Dendritic cell treated with granulocyte-macrophage colony-stimulating factor and Interleukin-4, amounts not matched to agents 40 ng/mL and 50 ng/mL, for 4 days (primary cell): Measurements from ENCODE around the gene RFNG.
A peak's percentile ranks its signal among the peaks of the same experiment; 100 is the strongest.

ENCODE experiments used
- H3K27ac Mint-ChIP-seq: one replicate; pipeline ENCODE4 v1.8.0; 2022; ENCODE audit warnings: mild to moderate bottlenecking, mixed read lengths
- H3K27me3 Mint-ChIP-seq: one replicate; pipeline ENCODE4 v1.8.0; 2022; ENCODE audit warnings: mild to moderate bottlenecking, mixed read lengths
- H3K36me3 Mint-ChIP-seq: one replicate; pipeline ENCODE4 v1.8.0; 2022; ENCODE audit warnings: low read depth, mixed read lengths
- H3K4me1 Mint-ChIP-seq: one replicate; pipeline ENCODE4 v1.8.0; 2022; ENCODE audit warnings: low read depth, mixed read lengths
- H3K4me3 Mint-ChIP-seq: one replicate; pipeline ENCODE4 v1.8.0; 2022; ENCODE audit warnings: mild to moderate bottlenecking, moderate library complexity, mixed read lengths
- H3K9me3 Mint-ChIP-seq: one replicate; pipeline ENCODE4 v1.8.0; 2022; ENCODE audit warnings: mixed read lengths
- intact Hi-C: fragments of 100-400 bp; cut with micrococcal nuclease; formaldehyde crosslinking; loops from one replicate; pipeline ENCODE4 v1.15.0; 2022

RFNG gene

DNA sequence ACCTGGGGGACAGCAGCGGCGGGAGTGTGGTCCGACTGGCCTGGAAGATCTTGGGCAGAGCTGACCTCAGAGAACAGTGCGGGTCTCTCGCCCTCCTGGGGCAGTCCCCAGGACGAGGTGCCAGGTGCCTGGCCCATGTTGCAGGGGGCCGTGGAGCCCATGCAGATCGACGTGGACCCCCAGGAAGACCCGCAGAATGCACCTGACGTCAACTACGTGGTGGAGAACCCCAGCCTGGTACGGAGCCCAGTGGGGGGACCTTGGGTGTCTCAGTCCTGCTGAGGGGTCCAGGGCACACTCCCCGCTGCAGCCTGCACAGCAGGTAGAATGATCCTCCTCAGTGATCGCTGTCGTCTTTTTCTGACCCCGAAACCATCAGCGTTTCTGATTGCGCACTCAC is 1.5 kb upstream of the RFNG start:
- Mint-ChIP-seq H3K9me3 (no peaks in the 10 kb centered on the region), H3K4me1 (peaks cover 46% of the 10 kb centered on the region), H3K27ac (peak overlapping the region; percentile 79), H3K4me3 (peak overlapping the region; percentile 84), H3K36me3 (peaks cover 83% of the 10 kb centered on the region), H3K27me3 (no peaks in the 10 kb centered on the region)
- intact Hi-C loops: no loop called here

DNA sequence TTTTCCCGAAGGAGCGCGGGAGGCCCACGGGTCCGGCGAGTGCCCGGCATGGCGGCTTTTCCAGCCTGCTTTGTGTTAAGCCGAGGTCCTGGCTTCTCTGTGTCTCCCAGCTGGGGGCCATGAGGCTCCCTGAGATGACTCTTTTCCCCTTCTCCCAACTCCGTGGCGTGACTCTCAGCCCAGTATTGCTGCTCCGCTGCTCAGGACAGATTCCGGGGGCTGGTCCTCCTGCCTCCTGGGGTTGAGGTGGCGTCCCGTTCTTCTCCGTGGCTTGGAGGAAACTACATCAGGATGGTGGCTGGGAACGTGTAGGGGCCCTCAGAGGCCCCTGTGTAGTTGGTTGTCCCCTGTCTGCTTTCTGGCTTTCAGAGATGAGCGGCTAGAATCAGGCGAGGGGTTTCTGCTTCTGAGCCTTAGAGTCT is 1.0 kb upstream of the RFNG start:
- peaks cover 83% of the 10 kb centered on the region for H3K36me3 Mint-ChIP-seq
- H3K27ac Mint-ChIP-seq: peak overlapping the region; percentile 79
- no peaks in the 10 kb centered on the region for H3K9me3 Mint-ChIP-seq
- intact Hi-C loops: no loop called here
- peaks cover 46% of the 10 kb centered on the region for H3K4me1 Mint-ChIP-seq
- no peaks in the 10 kb centered on the region for H3K27me3 Mint-ChIP-seq
- peak overlapping the region; percentile 84 for H3K4me3 Mint-ChIP-seq

DNA sequence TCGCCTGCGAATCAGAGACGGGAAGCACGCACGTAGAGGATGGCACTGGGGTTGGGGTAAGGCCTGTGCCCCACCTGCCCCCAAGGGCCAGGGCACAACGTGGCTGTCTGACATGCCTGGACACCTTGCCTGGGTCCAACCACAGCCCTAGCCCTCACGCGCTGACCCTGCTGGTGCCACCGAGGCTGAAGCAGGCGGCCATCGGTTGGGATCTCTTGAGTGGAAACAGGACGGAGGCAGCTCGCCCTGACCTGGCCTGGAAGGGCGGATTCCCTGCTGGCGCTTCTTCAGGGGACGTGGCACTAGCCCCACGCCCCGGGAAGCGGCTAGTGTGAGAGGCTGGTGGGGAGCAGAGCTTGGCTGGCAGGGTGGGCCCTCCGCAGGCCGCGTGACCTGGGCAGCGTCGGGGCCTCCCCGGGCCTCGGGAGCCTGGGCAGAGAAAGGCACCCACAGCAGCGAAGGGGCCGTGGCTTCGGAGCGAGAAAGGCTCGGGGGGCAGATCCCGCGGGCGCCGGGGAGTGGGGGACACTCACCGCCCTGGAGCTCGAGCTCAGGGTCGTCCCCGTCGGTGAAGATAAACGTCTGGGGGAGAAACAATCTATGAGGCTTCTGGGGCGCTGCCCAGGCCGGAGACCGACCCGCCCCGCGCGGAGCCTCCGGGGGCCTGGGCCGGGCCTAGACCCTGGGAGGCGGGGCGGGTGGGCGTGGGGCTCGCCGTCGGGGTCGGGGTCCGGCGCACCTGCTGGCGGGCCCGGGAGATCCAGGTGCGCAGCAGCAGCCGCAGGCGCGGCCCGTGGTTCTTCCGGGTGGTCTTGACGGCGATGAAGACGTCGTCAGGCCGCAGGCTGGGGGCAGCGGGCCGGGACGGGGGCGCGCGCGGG is 610 bp downstream of the RFNG start:
- peaks cover 46% of the 10 kb centered on the region for H3K4me1 Mint-ChIP-seq
- intact Hi-C loops: loop anchor here (1.0 kb wide), 1 partner anchor 14 kb away; the partner anchor contains the start of gene DCXR
- no peaks in the 10 kb centered on the region for H3K27me3 Mint-ChIP-seq
- H3K9me3 Mint-ChIP-seq: no peaks in the 10 kb centered on the region
- peak overlapping the region; percentile 87 for H3K27ac Mint-ChIP-seq
- H3K4me3 Mint-ChIP-seq: peak overlapping the region; percentile 94
- H3K36me3 Mint-ChIP-seq: peaks cover 79% of the 10 kb centered on the region

DNA sequence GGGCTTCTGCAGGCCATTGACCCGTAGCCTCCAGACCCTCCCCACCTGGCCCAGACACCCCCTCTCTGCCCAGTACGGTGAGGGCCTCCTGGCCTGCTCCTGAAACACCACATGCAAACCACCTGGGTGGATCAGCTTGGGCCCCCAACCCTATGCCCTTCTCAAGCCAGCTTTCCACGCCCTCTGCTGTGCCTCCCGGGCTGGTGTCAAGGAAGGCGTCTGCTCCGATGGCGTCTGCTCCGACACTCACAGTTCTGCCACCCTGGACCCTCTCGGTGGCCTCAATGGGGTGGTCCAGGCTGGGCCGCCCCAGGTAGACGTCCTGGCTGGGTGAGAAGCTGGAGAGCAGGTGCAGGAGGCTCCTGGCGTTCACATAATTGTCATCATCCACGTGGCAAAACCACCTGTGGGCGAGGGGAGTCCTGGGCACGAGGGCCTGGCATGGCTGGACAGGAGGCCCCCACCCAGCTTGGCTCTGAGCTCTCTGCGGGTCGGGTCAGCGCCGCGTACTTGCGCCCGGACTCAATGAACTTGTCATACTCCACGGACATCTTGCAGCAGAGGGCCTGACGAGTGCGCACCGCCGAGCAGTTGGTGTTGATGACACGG is 1.4 kb downstream of the RFNG start:
- H3K27me3 Mint-ChIP-seq: no peaks in the 10 kb centered on the region
- peaks cover 72% of the 10 kb centered on the region for H3K36me3 Mint-ChIP-seq
- intact Hi-C loops: no loop called here
- H3K9me3 Mint-ChIP-seq: no peaks in the 10 kb centered on the region
- peak overlapping the region; percentile 94 for H3K4me3 Mint-ChIP-seq
- H3K4me1 Mint-ChIP-seq: peaks cover 46% of the 10 kb centered on the region
- H3K27ac Mint-ChIP-seq: peak overlapping the region; percentile 87

DNA sequence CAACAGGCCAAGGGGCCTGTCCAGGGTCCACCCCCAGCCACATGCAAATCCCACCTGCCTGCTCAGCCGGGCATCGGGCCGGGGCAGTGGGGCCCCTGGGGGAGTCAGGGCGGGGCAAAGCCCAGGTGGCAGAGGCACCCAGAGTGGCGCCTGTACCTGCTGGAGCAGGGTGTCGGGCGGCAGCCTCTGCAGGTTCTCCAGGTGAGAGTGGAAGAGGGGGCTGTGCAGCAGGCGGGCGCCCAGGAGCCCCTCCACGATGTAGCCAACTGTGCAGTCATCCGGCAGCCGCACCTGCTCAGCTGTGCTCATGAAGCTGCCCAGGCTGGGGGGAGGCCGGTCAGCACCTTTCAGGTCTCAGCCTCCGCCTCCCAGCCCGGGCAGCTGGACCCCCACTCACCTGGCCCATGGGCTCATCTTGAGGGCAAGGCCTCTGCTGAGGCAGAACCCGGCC is 2.1 kb downstream of the RFNG start:
- H3K27me3 Mint-ChIP-seq: no peaks in the 10 kb centered on the region
- no peak overlapping the region for H3K27ac Mint-ChIP-seq
- intact Hi-C loops: no loop called here
- H3K9me3 Mint-ChIP-seq: no peaks in the 10 kb centered on the region
- H3K36me3 Mint-ChIP-seq: peaks cover 64% of the 10 kb centered on the region
- H3K4me3 Mint-ChIP-seq: no peak overlapping the region
- peaks cover 46% of the 10 kb centered on the region for H3K4me1 Mint-ChIP-seq

DNA sequence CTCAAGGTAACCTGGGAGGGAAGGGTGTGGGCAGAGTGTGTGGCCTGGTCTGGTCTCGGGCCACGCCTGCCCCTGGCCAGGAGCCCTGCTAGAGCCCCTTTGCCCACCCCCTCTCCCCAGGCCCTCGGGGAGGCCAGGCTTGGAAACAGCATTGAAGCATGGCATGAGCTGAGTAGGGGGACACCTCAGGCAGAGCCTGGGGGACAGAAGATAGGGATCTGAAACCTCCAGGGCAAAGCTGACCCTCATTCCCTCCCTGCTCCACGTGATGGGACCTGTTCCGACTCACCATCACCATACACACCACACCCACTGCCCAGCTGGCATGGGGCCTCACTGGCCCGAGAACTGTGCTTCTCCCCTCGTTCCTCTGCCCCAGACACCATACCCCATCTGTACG is 2.5 kb downstream of the RFNG start:
- no peaks in the 10 kb centered on the region for H3K27me3 Mint-ChIP-seq
- no peak overlapping the region for H3K27ac Mint-ChIP-seq
- H3K4me1 Mint-ChIP-seq: peaks cover 43% of the 10 kb centered on the region
- peaks cover 60% of the 10 kb centered on the region for H3K36me3 Mint-ChIP-seq
- intact Hi-C loops: no loop called here
- H3K9me3 Mint-ChIP-seq: no peaks in the 10 kb centered on the region
- no peak overlapping the region for H3K4me3 Mint-ChIP-seq

DNA sequence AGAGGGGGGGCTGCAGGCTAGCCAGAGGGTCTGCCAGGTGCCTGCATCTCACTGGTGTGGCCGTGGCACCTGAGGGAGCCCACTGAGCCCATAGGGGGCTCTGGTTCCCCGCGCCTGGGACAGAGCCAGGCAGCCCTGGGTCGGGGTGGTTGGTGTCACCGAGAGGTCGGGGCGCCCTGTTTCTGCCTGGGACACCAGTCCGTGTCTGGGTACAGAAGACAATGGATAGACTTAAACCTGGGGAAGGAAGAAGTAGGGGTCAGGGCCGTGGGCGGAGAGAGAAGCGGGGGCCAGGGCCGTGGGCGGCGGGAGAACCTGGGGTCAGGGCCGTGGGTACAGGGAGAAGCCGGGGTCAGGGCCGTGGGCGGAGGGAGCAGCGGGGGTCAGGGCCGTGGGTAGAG is 3.0 kb downstream of the RFNG start:
- intact Hi-C loops: no loop called here
- Mint-ChIP-seq H3K36me3 (peaks cover 55% of the 10 kb centered on the region), H3K4me1 (peaks cover 38% of the 10 kb centered on the region), H3K4me3 (no peak overlapping the region), H3K27ac (peak overlapping the region; percentile 54), H3K9me3 (no peaks in the 10 kb centered on the region), H3K27me3 (no peaks in the 10 kb centered on the region)

DNA sequence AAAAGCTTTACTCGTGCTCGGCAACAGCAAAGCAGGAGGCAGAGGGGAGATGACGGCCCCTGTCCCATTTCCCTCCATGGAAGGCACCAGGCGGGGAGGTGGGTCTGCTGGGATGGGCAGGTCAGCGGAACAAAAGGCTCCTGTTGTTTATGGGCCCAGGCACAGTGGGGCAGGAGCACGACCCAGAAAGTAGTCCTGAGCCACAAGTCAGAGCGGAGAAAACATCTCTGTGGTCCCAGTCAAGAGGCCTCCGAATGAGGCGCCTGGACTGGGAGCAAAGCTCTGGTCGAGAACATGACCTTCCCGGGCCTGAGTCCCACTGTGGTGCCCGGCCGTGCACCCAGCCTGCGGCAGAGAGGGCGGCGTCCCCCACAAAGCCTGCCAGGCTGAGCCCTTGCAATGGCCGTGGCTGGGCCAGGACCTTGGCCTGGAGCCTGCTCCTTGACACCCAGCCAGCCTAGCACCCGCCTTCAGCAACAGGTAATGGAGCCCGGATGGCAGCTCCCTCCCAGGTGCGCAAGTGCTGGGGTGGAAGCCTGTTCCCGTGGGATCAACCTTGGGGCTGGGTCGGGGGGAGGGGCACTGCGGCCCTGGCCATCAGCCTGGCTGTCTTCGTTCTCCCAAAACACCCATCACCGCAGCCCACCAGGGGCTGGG is 3.6 kb downstream of the RFNG start:
- Mint-ChIP-seq H3K9me3 (no peaks in the 10 kb centered on the region), H3K4me1 (peaks cover 32% of the 10 kb centered on the region), H3K4me3 (no peak overlapping the region), H3K27ac (peak overlapping the region; percentile 54), H3K27me3 (no peaks in the 10 kb centered on the region), H3K36me3 (peaks cover 49% of the 10 kb centered on the region)
- intact Hi-C loops: no loop called here

DNA sequence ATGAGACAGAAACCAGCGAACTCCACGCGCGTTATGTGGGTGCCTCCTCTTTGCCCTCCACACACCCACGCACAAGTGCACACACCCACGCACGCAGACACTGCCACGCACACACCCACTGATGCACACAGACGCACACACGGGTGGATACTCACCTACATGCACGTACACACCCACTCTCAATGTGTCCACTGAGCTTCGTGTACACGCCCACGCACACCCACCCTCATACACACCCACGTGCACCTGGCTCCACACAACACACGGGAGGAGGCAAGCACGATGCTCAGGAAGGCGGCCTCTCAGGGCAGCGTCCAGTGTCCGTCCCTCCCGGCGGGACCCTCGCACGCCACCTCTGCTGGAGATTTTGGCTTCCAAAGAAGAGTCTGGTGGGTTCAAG is 4.2 kb downstream of the RFNG start:
- Mint-ChIP-seq H3K27ac (no peak overlapping the region), H3K36me3 (peaks cover 47% of the 10 kb centered on the region), H3K4me1 (peaks cover 26% of the 10 kb centered on the region), H3K27me3 (no peaks in the 10 kb centered on the region), H3K9me3 (no peaks in the 10 kb centered on the region), H3K4me3 (no peak overlapping the region)
- intact Hi-C loops: no loop called here

DNA sequence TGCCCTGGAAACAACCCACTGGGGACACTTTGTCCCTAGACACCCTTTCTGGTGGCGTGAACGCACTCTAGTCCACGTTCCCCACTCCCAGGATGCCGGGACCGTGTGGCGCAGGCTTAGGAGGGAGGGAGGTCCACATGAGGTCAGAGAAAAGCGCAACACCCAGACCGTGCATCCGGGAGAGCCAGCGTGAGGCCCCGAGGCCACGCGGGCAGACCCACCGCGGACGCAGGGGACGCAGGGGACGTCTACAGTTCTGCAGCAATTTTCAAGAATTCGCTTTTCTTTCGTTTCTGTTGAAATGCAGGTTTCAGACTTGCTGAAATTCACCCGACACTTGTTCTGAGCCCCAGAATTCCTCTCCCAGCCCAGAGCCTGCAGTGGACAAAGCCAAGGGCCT is 4.7 kb downstream of the RFNG start:
- Mint-ChIP-seq H3K27ac (no peak overlapping the region), H3K27me3 (no peaks in the 10 kb centered on the region), H3K9me3 (no peaks in the 10 kb centered on the region)

DNA sequence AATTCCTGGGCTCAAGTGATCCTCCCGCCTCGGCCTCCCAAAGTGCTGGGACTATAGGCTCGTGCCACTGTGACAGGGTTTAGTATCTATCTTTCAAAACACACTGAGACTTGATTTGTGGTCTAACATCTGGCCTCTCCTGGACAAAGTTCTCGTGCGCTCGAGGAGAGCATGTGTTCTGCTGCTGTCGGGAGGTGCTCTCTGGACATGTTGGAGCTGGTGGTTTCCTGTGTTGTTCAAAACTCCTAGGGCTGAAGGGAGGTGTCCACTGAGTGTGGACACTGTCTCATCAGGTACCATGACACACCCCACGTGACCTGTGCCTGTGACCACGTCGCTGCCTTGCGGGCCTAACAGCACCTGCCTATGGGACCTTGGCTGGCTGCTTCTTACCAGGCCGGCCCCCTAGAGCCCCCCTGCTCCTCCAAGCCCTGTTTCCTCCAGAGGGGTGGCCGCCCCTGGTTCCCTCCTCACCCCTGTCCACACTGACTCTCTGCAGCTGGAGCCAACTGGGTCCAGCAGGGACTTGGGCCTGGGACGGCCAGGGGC is 5.6 kb downstream of the RFNG start:
- no peak overlapping the region for H3K4me3 Mint-ChIP-seq
- H3K27ac Mint-ChIP-seq: no peak overlapping the region
- intact Hi-C loops: no loop called here
- H3K4me1 Mint-ChIP-seq: peaks cover 31% of the 10 kb centered on the region
- H3K27me3 Mint-ChIP-seq: peaks cover 4% of the 10 kb centered on the region
- peaks cover 46% of the 10 kb centered on the region for H3K36me3 Mint-ChIP-seq
- H3K9me3 Mint-ChIP-seq: no peaks in the 10 kb centered on the region

More for the DNA sequence above, 4.7 kb downstream of the RFNG start:
- no peak overlapping the region for H3K4me3 Mint-ChIP-seq
- intact Hi-C loops: no loop called here
- H3K4me1 Mint-ChIP-seq: peaks cover 26% of the 10 kb centered on the region
- H3K36me3 Mint-ChIP-seq: peaks cover 47% of the 10 kb centered on the region

DNA sequence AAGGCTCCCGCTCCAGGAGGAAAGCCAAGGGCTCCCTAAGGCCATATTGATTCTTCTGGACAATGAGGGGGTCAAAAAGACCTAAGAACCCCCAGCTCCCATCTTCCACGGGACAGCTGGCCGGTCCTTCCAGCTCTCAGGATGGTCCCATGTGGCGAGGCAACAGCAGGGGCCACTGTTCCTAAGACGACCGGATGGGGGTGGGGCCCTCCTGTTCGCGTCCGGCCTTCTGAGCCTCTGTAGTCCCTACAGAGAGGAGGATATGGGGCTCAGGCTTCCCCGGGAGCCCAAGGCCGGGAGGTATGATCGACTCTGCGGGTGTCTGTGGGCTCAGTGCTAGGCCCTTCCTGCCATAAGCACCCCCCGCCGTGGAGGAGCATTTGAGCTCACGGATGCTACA is 8.1 kb downstream of the RFNG start:
- Mint-ChIP-seq H3K4me3 (no peak overlapping the region), H3K27ac (no peak overlapping the region), H3K9me3 (no peaks in the 10 kb centered on the region), H3K36me3 (peaks cover 21% of the 10 kb centered on the region), H3K4me1 (peaks cover 19% of the 10 kb centered on the region), H3K27me3 (peaks cover 7% of the 10 kb centered on the region)
- intact Hi-C loops: no loop called here

DNA sequence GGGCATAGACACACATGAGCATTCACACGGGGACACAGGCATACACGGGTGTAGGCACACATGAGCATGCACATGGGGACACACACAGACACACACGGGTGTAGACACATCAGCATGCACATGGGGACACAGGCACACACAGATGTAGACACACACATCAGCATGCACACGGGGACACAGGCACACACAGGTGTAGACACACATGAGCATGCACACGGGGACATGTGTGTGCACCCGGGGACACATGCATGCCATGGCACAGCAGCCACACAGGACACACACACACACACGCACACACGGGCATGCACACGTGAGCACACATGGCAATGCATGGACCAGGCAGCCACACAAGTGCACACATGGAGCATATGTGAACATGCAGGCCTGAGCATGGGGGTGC is 9.0 kb downstream of the RFNG start:
- peaks cover 25% of the 10 kb centered on the region for H3K4me1 Mint-ChIP-seq
- intact Hi-C loops: no loop called here
- H3K36me3 Mint-ChIP-seq: peaks cover 12% of the 10 kb centered on the region
- H3K4me3 Mint-ChIP-seq: no peak overlapping the region
- peaks cover 7% of the 10 kb centered on the region for H3K27me3 Mint-ChIP-seq
- no peak overlapping the region for H3K27ac Mint-ChIP-seq
- no peaks in the 10 kb centered on the region for H3K9me3 Mint-ChIP-seq
